GM18951 (cell line): ENCODE measurements around the gene NDOR1.
"Not testable (repeated sequence)": the region's sequence is repeated elsewhere in the genome, so short reads cannot be mapped to it uniquely, and the experiment has no call there.

ENCODE experiments used
- POLR2A ChIP-seq: IDR thresholded peaks from 4 replicates; pipeline ENCODE4 v1.6.1; 2011; ENCODE audit warnings: mild to moderate bottlenecking; ENCODE audit not compliant: insufficient read length, insufficient read depth; ENCODE audit errors: extremely low read depth
- in situ Hi-C: fragments of 300-500 bp; cut with MboI; formaldehyde crosslinking; loops from one replicate; pipeline ENCODE4 v1.12.0; 2022; ENCODE audit warnings: low sequenced_read_pairs, mixed read lengths, inconsistent platforms; ENCODE audit not compliant: unreplicated experiment

The NDOR1 gene

DNA sequence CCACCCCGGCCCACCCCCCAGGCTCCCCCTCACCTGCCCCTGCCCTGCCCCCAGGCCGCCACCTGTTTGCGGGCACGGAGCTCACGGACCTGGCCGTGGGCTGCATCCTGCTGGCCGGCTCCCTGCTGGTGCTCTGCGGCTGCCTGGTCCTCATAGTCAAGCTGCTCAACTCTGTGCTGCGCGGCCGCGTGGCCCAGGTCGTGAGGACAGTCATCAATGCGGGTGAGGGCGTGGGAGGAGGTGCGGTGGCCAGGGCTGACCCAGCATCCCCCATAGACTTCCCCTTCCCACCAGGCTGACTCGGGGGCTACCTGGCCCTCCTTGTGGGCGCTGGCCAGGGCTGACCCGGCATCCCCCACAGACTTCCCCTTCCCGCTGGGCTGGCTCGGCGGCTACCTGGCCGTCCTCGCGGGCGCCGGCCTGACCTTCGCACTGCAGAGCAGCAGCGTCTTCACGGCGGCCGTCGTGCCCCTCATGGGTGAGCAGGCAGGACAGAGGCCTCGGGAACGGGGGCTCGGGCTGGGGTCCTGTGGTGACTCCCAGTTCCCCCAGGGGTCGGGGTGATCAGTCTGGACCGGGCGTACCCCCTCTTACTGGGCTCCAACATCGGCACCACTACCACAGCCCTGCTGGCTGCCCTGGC is 28.7 kb downstream of the NDOR1 start:
- in situ Hi-C loops: no loop called here

GRCh38 chr9:137234758-137235423 is 29.4 kb downstream of the NDOR1 start:
- TF ChIP-seq POLR2A: no peak
- in situ Hi-C loops: no loop called here

More for the DNA sequence above, 28.7 kb downstream of the NDOR1 start:
- TF ChIP-seq POLR2A: no peak

DNA sequence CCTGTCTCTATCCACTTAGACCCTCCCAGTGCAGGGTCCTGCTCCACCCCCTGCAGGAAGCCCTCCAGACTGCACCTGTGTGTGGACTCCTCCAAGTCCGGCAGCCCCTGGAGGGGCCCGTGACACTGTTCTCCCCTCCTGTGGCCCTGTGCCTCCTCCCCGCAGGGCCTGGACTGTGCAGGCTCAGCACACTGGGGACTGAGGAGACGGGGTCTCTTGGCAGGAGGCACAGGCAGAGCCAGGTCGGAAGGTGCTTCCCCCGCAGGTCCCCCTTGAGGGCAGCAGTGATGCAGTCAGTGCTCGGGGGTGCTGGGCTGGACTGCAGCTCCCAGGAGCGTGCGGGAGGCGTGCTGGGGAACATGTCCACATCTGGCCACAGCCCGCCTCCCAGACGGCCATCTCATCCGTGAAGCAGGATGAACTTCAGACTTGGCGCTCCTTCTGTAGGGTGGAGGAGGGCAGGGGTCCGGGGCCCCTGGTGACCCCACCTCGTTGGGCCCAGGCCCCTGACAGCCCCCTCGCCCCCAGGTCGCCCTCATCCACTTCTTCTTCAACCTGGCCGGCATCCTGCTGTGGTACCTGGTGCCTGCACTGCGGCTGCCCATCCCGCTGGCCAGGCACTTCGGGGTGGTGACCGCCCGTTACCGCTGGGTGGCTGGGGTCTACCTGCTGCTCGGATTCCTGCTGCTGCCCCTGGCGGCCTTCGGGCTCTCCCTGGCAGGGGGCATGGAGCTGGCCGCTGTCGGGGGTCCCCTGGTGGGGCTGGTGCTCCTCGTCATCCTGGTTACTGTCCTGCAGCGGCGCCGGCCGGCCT is 30.1 kb downstream of the NDOR1 start:
- in situ Hi-C loops: no loop called here

DNA sequence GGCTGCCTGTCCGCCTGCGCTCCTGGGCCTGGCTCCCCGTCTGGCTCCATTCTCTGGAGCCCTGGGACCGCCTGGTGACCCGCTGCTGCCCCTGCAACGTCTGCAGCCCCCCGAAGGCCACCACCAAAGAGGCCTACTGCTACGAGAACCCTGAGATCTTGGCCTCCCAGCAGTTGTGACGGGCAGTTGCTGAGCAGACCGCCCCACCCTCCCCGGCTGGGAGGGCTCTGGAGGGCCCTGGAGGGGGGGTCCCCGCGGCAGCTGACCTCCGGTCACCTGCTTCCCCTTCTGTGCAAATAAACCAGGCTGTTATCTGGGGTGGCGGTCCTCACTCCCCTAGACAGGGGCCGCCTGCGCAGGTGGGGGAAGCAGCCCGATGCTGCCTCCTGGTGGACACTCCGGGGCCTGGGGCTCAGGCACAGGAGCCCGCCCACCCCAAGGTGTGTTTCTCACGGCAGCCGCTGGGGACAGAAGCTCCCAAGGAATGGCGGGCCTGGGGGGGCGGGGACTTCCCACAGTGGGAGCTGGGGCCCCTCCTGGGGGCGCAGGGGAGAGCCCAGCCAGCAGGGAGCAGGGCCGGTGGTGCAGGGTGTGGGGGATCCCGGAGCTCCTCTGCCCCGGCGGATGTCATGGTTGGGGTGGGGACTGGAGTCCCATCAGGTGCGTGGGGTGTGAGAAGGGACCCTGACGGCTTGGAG is 30.9 kb downstream of the NDOR1 start:
- TF ChIP-seq POLR2A: no peak
- in situ Hi-C loops: no loop called here

More for the DNA sequence above, 30.1 kb downstream of the NDOR1 start:
- no peak for TF ChIP-seq POLR2A

GRCh38 chr9:137236936-137237421 is 31.5 kb downstream of the NDOR1 start:
- in situ Hi-C loops: no loop called here

GRCh38 chr9:137237759-137238726 is 32.5 kb downstream of the NDOR1 start:
- no peak for TF ChIP-seq POLR2A
- in situ Hi-C loops: no loop called here

More at GRCh38 chr9:137236936-137237421, 31.5 kb downstream of the NDOR1 start:
- no peak for TF ChIP-seq POLR2A

GRCh38 chr9:137239541-137240200 is 34.2 kb downstream of the NDOR1 start:
- in situ Hi-C loops: not testable (repeated sequence)

DNA sequence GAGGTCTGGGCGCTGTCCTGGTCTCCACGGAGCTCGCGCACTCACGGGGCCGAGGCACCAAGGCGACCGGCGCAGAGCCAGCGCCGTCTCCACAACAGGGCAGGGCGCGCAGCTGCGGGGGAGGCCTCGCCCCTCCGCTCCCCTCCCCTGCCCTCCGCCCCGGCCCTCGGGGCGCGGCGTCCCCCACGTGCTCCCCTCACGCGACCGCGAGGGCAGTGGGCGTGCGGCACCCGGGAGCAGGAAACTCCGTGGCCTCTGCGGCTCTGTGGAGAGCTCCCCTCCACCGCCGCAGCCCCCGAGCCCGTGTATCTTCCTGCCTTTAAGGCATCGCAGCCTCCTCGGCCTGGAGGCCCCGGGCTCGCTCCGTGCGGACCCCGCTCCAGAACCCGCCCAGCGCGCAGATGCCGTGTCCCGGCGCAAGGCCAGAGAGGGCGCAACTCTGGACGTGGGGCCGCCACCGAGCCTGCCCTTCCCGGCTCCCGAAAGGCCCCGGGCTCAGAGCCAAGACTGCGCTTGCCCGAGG is 34.9 kb downstream of the NDOR1 start:
- peak; percentile 53 for TF ChIP-seq POLR2A
- in situ Hi-C loops: no loop called here

DNA sequence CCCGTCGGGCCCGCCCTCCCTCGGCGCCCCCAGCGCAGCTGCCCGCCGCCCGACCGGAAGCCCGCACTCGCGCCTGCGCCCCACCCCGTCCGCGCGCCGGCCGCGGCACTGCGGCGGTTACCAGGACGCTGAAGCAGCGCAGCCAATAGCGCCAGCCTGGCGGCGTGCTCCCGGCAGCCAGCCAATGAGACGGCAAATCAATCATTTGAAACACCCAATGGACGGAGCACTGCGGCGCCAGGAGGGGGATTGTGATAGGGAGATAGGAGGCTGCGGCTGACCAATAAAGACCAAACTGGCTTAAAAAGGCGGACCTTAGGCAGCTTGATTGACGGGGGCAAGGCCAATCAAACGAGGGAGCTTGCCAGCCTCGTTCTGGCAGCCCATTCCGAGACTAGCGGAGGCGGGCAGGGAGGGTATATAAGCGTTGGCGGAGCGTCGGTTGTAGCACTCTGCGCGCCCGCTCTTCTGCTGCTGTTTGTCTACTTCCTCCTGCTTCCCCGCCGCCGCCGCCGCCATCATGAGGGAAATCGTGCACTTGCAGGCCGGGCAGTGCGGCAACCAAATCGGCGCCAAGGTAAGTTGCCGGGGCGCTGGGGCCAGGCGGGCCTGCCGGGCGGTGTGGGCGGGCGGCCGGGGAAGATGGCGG is 35.5 kb downstream of the NDOR1 start, which contains the start of gene TUBB4B:
TSS of gene TUBB4B (plus strand) at position 447 of the 649 bp plus-strand sequence. CDS start at position 521, 74 bp downstream.
- TF ChIP-seq POLR2A: peak; percentile 100
- in situ Hi-C loops: no loop called here

DNA sequence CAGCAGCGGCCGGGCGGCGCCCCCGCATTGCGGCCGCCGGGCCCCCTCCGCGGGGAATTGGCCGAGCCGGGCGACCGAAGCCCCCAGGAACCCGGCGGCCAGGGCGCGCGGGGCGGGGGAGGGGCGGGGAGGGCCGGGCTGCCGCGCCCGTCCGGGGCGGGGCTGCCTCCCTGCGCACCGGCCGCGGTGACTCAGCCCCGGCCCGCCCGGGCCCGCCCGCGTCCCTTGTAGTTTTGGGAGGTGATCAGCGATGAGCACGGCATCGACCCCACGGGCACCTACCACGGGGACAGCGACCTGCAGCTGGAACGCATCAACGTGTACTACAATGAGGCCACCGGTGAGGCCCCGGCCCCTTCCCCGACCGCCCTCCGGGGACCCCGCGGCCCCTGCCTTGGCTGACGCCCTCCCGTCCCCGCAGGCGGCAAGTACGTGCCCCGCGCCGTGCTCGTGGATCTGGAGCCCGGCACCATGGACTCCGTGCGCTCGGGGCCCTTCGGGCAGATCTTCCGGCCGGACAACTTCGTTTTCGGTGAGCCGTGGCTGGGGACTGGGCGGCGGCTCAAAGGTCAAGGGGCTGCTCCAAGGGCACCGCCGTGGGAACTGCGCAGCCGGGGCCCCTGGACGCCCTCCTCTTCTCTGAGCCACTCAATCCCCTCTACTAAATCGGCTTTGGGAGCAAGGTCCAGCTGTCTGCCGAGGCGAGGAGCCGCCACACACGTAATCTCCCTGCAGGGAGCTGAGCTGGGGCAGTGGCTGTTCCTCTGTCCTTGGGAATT is 36.2 kb downstream of the NDOR1 start:
- no peak for TF ChIP-seq POLR2A
- in situ Hi-C loops: no loop called here
